HTERT RPE-1 (cell line): Measurements from ENCODE around the gene SPATA25.
"Not testable (repeated sequence)": the region's sequence is repeated elsewhere in the genome, so short reads cannot be mapped to it uniquely, and the experiment has no call there.

ENCODE experiments used
- in situ Hi-C: fragments of 300-500 bp; cut with MboI; formaldehyde crosslinking; loops from 4 replicates; pipeline ENCODE4 v1.14.3; 2020; ENCODE audit warnings: low sequenced_read_pairs

Gene SPATA25

GRCh38 chr20:45917790-45918141, 30.3 kb upstream of the SPATA25 start:
- in situ Hi-C loops, result no loop called here

DNA sequence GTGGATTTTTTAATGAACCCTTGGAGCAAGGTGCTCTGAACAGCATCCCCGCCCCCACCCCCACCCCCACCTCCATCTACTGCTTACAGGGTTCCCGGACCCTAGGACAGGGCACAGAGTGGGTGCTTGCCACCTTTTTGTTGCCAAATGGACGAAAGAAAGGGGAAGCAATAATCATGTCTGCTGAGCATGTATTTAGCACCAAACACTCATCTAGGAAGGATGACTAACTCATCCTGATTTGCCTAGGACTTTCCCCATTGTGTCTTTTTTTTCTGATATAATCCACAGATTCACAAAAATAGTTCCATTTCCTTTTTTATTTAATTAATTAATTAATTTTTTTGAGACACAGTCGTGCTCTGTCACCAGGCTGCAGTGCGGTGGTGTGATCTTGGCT, 25.7 kb upstream of the SPATA25 start:
- in situ Hi-C loops, result no loop called here

- in situ Hi-C loops, result no loop called here
Measured at GRCh38 chr20:45912344-45912682, 24.9 kb upstream of the SPATA25 start.

DNA sequence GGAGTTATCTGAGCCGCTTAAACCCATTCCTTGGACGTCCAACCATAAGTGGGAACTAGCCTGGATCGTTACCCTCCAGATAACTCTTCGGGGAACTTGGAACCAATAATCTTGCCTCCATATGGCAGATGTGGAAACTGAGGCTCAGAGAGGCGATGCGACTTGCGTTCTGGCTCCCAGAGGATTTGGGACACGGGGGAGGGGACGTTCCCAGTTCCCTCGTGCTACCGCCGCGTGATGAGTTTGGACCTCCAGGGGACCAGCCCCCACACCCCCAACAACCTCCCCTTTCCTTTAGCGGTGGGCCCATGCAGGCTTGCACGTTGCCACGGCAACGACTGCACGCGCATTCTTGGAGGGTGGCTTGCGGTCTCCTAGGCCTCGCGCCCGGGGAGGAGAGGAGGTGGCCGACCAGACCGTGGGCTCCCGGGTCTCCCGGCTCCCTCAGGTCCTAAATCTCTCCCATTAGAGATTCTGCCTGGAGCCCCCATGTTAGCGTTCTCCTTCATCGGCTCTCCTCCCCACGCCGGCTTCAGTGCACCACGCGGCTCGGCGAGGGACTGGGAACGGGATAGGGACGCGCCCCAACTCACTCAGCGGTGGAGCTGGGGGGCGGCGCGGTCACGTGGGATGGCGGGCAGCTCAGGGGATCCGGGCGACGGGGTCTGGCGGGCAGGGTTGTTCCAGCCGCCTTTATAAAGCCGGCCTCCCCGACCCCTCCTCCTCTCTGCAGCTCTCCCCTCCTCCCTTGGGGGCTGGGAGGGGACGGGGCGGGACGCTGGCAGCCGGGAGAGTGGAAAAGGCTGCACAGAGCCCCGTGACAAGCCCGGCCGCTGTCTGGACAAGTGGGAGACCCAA, 24.3 kb upstream of the SPATA25 start, which contains the start of gene PLTP:
TSS of gene PLTP (minus strand) at position 670 of the 858 bp plus-strand sequence. CDS start 703 bp downstream, outside the sequence.
- in situ Hi-C loops, result no loop called here

GRCh38 chr20:45910670-45911485, 23.5 kb upstream of the SPATA25 start:
- in situ Hi-C loops, result no loop called here

GRCh38 chr20:45909817-45910669, 22.6 kb upstream of the SPATA25 start:
- in situ Hi-C loops, result no loop called here

DNA sequence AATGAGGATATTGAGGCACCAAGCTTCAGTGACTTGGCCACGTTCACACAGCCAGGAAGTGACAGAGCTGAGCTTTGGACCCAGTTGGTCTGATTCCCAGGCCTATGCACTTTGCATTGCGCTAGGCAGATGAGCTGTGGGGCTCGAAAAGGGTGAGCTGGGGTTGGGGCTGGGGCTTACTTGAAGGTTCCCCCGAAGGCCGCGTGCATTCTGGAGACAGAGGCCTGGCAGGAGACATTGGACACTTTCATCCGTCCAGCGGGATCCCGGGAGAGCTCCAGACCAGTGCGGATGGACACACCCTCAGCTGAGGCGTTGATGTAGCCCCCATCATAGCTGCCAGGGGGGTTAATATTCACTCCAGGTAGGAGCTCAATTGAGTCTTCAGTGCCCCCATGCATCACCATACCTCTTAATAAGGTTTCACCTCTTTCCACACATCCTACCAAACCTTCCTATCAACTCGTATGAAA, 21.9 kb upstream of the SPATA25 start:
- in situ Hi-C loops, result no loop called here

GRCh38 chr20:45908084-45908483, 20.7 kb upstream of the SPATA25 start:
- in situ Hi-C loops, result no loop called here

DNA sequence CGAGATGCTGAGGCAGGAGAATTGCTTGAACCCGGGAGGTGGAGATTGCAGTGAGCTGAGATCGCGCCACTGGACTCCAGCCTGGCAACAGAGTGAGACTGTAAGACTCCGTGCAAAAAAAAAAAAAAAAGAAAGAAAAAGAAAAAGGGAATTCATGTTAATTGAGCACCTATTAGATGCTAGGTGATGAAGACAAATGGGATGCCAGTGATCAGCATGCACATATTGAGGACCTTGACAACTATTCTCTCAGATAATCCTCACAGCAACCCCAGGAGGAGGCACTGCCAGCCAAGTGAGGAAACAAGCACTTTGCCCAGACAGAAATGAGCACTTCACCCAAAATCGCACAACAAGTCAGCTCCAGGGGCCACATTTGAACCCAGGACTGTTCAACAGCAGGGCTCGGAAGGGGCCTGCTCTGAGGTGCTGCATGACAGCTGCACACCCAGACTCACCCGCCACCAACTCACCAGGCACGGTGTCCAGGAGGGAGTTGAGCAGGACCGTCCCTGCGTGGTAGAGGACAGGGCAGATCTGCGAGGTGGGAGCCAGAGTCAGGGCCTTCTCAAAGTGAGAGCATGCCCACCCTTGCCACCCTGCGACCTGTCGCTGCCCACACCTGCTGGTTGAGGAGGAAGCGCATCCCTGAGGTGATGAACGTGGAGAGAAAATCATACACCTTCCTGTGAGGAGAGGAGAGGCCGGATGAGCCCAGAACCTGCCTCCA, 20.0 kb upstream of the SPATA25 start:
- in situ Hi-C loops, result no loop called here

DNA sequence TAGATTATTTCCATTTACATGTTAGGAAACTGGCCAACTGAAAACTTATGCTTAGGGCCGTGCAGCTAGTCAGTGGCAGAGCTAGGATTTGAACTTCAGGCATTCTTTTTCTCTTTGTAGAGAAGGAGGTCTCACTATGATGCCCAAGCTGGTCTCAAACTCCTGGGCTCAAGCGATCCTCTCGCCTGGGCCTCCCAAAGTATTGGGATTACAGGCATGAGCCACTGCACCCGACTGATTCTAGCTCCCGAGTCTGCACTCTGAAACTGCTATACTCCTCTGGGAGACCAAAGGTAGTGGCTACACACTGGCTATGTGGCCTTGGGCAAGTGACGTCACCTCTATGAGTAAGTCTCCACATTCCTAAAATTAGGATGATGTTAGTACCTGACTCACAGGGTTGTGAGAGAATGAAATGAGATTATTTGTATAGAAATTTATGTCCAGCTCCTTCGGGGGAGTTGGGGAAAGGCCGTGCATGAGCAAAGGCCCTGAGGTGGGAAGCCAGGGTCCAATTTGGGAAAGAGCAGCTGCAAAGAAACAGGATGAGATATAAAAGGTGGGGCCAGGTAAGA, 18.2 kb upstream of the SPATA25 start:
- in situ Hi-C loops, result no loop called here

GRCh38 chr20:45904583-45905504, 17.4 kb upstream of the SPATA25 start:
- in situ Hi-C loops, result no loop called here

DNA sequence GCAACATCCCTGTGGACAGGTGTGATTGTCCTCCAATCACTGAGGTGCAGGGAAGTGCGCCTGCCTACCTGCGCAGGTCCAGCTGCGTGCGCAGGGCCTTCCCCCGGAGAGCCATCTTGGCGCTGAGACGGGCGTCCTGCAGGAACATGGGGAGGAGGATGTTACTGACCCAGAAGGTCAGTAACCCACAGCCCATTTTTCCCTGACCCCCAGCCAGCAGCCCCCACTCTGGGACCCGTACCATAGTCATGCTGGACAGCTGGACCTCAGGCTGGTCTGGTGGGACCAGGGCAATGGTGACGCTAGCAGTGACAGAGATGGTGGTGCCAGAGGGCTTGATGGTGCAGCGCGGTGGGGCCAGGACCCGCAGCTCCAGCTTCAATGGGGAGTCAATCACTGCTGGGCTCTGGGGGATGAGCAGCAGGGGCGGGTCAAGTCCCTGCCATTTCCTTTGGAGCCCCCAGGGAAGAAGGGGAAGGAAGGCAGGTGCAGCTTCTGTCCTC, 14.8 kb upstream of the SPATA25 start:
- in situ Hi-C loops, result no loop called here

DNA sequence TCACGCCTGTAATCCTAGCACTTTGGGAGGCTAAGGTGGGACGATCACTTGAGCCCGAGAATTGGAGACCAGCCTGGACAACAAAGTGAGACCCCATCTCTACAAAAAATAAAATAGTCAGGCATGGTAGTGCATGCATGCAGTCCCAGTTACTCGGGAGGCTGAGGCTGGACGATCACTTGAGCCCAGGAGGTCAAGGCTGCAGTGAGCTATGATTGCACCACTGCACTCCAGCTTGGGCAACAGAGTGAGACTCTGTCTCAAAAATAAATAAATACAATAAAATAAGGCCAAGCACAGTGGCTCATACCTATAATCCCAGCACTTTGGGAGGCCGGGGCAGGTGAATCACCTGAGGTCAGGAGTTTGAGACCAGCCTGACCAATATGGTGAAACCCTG, 13.9 kb upstream of the SPATA25 start:
- in situ Hi-C loops, result not testable (repeated sequence)

DNA sequence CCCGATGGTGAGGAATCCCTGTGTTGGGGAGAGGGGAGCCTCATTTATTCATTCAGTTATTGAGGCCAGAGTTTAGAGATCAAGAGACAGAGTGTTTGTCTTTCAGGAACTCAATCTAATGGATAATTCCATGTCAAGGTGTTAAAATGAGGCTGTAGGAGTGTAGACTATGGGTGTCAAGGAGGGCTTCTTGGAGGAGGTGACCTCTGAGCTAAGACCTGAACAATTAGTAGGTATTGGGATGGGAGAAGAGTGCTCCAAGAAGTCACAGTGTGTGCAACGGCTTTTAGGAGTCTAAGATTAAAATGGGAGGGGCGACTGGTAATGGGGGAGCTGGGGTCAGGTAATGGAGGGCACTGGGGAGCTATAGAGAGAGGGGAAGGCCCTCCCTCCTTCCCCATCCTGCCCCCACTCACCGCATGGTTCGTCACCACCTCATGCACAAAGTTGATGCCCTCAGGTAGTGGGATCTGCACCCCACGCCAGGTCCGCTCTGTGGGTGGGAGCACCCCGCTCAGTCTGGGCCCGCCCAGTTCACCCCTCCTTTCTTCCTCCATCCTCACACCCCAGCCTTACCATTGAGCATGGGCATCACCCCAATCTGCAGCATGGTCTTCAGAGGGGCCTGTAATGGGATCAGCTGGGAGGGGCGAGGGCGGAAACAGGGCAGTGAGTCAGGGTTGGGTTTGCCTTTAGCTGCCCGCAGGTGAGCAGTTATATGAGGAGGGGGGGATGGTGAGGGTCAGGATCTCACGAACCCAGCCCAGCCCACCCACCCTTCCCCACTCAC, 11.8 kb upstream of the SPATA25 start:
- in situ Hi-C loops, result no loop called here

GRCh38 chr20:45898285-45898684, 10.9 kb upstream of the SPATA25 start:
- in situ Hi-C loops, result no loop called here

- in situ Hi-C loops, result no loop called here
Measured at GRCh38 chr20:45897692-45898091, 10.3 kb upstream of the SPATA25 start.

DNA sequence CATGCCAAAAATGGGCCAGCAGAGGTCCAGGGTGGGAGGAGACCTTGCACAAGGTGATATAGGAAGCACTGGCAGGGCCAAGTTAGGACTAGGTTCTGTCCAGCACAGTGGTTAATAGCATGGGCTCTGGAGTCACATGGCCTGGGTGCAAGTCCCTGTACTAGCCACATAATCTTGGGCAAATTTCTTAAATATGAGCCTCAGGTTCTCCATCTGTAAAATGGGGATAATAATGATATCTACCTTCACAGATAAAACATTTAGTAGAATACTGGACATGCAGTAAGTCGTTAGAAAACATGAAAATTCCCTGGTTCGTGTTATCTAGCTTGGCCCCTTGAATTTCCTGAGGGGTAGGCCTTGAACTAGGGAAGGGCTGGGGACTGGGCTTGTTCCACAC, 9.9 kb upstream of the SPATA25 start:
- in situ Hi-C loops, result no loop called here

DNA sequence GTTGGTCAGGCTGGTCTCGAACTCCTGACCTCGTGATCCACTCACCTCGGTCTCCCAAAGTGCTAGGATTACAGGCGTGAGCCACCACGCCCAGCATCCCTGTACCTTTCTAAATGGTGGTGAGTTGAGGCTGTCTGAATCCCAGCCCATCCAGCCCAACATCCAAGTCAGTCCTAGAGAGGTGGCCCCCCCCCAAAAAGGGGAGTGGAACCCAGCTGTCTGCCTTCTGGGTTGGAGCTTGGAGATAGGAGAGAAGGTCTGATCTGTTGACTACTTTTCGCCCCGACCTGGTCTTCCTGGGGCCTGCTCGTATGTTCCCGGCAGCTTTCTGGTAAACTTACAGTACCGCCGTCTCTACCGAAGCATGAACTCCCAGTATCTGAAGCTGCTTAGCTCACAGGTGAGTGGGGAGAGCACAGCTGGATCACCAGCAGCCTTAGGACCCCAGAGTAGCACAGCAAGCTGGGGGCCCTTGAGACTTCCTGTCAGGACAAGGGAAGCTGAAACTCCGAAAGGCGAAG, 9.3 kb upstream of the SPATA25 start:
- in situ Hi-C loops, result no loop called here
